GM21717 (cell line): ENCODE data around the gene SPI1.

Experiments
- ATAC-seq: cut with Tn5 transposase; IDR thresholded peaks from one replicate; pipeline ENCODE4 v1.9.1; 2021; ENCODE audit warnings: mild to moderate bottlenecking, moderate library complexity; ENCODE audit not compliant: unreplicated experiment

Gene SPI1

DNA sequence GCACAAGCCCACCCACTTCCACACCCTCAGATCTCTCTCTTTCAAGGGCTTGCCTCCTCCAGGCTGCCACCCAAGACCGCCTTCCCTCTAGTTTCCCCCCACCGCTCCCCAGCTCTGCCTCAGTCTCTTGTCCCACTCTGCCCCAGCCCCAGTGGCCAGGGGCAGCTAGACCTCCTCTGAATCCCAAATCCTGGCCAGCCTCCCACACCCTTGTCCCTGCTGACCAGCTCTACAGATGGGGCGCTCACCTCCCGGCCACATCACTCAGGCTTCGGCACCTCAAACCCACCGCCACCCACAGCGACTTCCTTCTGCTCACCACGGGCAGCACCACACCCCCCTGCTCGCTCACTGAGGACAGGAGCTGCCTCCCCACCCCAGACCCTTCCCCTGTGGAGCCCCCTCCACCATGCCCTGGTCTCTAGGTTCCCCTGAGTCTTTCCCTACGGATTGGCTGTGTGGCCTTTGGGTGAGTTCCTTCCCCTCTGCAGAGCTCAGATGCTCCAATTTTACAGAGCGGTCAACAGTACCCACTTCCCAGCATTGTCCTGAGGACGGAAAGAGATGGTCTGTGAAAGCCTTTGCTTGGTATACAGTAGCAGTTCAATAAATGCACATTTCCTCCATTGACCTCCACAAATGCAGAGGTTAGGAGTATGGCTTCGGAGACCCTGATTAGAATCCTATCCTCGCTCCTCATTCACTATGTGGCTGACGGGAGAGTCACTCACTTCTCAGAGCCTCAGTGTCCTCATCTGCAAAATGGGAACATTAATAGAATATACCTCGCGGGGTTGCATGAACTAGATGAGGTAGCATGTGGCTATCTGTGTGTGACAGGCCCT lies 11.5 kb upstream of the SPI1 start:
- no peak for ATAC-seq

DNA sequence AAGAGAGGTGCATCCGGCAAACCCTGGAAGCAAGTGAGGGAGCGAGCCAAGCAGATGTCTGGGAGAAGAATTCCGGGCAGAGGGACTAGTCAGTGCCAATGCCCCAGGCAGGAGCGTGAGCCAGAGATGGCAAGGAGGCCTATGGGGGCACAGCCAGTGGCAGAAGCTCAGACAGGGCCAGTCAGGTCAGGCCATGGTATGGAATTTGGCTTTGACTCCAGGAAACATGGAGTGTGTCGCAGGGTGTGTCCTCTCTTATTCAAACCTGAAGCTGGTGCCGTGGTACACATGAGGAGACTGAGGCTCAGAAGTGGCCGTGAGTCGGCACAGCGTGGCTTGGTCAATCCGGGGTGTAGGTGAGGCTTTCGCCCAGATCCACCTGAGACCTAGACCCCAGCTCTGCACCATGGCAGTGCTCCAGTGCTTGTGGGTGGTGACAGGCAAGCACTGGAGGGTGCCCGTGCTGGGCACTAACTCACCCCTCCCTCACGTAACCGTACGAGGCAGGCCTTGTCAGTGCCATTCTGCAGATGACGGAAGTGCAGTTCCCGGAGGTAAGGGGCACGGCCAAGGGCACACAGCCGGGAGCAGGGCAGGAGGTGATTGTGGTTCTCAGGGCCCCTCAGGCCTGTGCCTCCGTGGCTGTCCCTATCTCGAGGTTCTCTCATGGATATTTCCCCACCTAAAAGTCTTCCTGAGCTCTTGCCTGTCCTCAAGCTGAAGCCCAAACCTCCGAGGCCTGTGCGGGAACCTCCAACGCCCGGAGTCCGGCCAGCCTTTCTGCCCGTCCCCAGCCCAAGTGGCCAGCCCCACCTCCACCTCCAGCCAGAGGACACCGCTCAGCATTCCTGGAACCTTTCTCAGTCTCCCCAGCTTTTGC lies 10.6 kb upstream of the SPI1 start:
- ATAC-seq, result no peak

DNA sequence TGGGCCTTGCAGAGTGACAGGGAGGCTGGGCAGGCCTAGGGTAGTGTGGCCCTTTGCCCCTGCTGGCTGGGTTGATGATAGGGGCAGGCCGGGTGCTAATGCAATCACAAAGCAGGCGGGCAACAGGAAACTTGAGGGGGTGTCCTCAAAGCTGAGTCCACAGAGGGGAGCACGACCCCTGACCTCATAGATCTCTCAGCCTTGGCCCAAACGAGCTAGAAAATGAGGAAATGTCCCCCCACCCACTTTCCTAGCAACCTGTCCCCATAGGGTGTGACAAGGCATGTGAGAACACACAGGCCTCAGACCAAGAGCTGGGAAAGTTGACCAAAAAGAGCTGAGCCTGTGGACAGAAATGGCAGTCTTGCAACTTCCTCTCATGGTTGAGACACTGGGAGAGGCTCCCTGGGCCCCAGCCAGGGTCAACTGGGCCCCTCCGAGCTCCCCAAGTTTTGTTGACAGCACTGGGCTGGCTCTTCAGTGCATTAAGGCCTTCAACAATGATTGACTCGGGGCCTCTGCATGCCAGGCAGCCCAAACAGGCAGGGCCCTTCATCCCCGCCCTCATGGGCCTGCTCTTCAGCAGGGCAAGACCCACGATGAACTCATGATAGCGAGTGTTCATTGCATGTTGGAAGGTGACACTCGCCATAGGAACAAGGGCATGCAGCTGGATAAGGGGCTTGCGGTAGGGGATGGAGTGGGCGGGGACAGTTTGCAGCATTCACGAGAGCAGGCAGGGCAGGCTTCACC lies 9.8 kb upstream of the SPI1 start:
- no peak for ATAC-seq

- no peak for ATAC-seq
Observed at GRCh38 chr11:47384498-47384897, 6.2 kb upstream of the SPI1 start.

DNA sequence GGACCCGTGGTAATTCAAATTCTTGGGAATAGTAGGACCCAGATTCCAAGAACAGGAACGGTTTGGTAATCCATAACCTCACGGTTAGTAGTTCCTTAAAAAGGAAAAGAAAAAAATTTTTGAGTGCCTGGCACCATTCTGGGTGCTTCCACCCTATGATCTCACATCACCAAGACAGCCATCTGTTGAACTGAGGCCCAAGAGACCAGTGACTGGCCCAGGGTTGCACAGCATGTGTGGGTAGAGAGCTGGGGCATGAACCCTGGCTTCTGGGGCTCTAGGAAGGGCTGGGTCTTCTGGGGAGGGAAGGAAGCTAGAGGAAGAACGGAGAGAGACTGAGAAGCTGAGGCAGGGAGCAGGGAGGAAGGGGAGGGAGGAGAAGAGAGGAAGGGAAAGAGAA lies 4.7 kb upstream of the SPI1 start:
- no peak for ATAC-seq

- no peak for ATAC-seq
Observed at GRCh38 chr11:47380078-47380477, 1.7 kb upstream of the SPI1 start.

- no peak for ATAC-seq
Observed at GRCh38 chr11:47379317-47379716, 970 bp upstream of the SPI1 start.

- ATAC-seq, result no peak
Observed at GRCh38 chr11:47378836-47379170, 456 bp upstream of the SPI1 start.

DNA sequence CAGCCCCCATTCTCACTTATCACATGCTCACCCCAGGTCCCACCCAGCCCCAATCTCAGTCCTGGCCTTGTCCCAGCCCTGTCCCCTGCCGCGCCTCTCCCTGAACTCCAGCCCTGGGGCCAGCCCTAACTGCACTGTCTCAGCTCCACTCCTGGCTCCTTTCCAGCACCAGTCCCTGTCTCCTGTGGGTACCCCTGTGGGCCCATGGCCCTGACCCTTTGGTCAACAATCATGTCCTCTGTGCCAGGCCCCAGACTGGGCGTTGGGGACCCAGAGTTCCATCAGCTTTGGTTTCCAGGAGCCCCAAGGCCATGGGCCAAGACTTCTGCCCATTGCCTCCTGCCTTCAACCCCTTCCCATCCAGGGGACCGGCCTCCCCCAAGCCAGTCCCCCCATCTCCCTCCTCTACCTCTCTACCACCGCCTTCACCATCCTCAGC lies 757 bp downstream of the SPI1 start:
- peak; percentile 14 for ATAC-seq

GRCh38 chr11:47376525-47377371 lies 1.6 kb downstream of the SPI1 start:
- no peak for ATAC-seq

DNA sequence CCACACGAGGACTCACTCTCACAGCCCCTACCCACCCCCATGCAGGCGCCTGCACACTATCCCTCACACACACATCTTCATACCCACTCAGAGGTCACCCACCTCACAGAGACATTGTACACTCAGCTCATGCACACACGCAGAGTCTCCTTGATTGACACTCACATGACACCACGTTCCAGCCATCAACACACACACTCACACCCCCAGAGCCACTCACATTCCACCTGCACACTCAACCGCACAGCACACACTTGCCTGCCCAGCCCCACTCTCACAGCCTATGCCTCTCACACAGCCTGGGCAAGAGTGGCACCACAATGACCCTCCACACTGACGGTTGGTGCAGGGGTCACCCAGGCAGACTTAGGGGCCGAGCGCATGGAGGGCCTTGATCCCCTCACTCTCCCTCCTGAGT lies 2.2 kb downstream of the SPI1 start:
- ATAC-seq, result no peak

- ATAC-seq, result no peak
Observed at GRCh38 chr11:47375546-47376085, 2.7 kb downstream of the SPI1 start.

DNA sequence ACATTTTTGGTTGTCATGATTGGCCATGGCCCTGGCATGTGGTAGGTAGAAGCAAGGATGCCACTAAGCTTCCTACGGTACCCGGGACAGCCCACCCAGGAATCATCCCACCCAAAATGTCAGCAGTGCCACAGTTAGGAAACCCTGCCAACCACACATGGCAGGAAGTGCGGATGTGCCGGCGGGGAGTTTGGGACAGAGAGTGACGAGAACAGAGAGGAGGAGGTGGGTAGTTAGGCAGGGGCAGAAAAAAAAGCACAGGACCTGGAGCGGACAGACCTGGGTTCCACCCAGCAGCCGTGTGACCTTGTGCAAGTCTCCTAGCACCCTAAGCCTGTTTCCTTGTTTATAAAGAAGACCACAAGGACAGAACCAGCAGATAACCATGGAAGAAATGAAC lies 3.3 kb downstream of the SPI1 start:
- no peak for ATAC-seq

- no peak for ATAC-seq
Observed at GRCh38 chr11:47374720-47375019, 3.7 kb downstream of the SPI1 start.

DNA sequence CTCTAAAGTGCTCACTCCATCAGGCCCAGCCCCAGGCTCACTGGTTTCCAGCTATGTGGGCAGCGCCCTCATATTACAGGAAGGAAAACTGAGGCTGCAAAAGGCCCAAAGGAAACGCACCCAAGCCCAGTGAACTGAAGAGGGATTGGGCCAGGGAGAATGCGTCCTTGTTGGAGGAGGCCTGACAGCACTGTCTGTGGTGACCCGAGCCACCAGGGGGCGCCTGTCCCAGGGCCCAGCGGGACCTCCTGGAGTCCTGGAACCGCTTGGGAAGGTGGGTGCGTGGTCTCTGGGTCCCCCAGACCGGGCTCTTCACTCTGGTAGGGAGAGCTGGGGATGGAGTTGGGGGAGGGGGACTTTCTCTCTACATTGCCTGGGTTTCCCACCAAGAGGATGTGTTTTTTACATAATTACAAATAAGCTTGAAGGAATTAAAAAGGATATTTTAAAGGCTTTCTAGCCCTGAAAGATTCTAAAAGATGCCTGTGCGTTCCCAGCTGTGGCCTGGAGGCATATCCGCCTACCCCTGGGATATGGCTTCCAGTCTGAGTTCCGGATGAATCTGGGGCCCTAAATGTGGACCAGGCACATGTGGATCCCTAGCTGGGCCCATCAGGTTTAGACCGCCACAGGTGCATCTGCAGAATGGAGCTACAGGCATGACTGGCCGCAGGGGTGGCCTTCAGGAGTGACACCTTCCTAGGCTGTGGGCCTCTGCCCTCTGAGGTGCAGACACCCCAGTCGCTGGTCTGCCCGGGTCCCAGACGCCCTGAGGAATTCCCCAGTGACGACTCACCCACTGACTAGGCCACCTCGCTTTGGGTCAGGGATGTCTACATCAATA lies 4.2 kb downstream of the SPI1 start:
- no peak for ATAC-seq

- ATAC-seq, result no peak
Observed at GRCh38 chr11:47372422-47372821, 5.9 kb downstream of the SPI1 start.

GRCh38 chr11:47369676-47370075 lies 8.7 kb downstream of the SPI1 start:
- no peak for ATAC-seq

GRCh38 chr11:47366020-47366490 lies 12.3 kb downstream of the SPI1 start:
- no peak for ATAC-seq

DNA sequence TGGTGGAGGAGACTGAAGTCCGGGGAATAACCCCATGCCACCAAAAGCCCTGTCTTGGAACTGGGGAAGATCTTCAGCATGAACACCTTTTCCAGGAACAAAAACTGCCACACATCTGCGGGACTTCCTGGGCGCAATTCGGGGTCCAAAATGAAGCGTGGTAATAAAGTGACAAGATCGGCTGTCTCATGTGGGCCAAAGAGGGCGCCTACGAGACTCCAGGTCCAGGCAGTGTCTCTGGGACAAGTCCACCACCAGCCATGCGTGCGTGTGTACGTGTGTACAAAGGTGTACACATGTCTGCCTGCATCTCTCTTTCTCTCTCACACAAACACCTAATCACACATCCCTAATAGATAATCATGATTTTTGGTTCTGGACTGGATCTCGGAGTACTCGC lies 16.9 kb downstream of the SPI1 start:
- no peak for ATAC-seq
